Astrocyte (in vitro differentiated cells and primary cell): ENCODE results near the gene RPL11. TPM values are rescaled to one million over a fixed set of nuclear protein-coding genes. Genes with fewer than 3 reads are reported as not detected.

Source experiments
- DNase-seq: peaks from one replicate; pipeline ENCODE4 v3.0.0-alpha.2; 2010; ENCODE audit warnings: low read depth
- FAIRE-seq: peaks from 2 replicates; lab custom pipeline; 2011; peaks lifted over from hg19 to GRCh38; lab: Jason Lieb, UNC
- H2AFZ ChIP-seq: 2 replicates; pipeline ENCODE4 v1.6.0; 2012; ENCODE audit warnings: low read depth, low read length, inconsistent platforms
- H3K27ac ChIP-seq: 2 replicates; pipeline ENCODE4 v1.5.1; 2011; ENCODE audit warnings: low read depth, low read length, inconsistent platforms
- H3K27me3 ChIP-seq: 2 replicates; pipeline ENCODE4 v1.6.0; 2011; ENCODE audit warnings: low read length, inconsistent platforms; ENCODE audit not compliant: insufficient read depth
- H3K36me3 ChIP-seq: 2 replicates; pipeline ENCODE4 v1.5.1; 2011; ENCODE audit warnings: low read length, inconsistent platforms; ENCODE audit not compliant: insufficient read depth
- H3K4me1 ChIP-seq: 2 replicates; pipeline ENCODE4 v1.5.1; 2011; ENCODE audit warnings: low read length, inconsistent platforms; ENCODE audit not compliant: insufficient read depth
- H3K4me2 ChIP-seq: 2 replicates; pipeline ENCODE4 v1.6.0; 2012; ENCODE audit warnings: low read length, inconsistent platforms
- H3K4me3 ChIP-seq: 2 replicates; pipeline ENCODE4 v1.5.1; 2011; ENCODE audit warnings: low read depth, mild to moderate bottlenecking, low read length, inconsistent platforms; ENCODE audit not compliant: insufficient read depth
- H3K79me2 ChIP-seq: 2 replicates; pipeline ENCODE4 v1.6.0; 2012; ENCODE audit warnings: mild to moderate bottlenecking, low read length, inconsistent platforms; ENCODE audit not compliant: insufficient read depth
- H3K9ac ChIP-seq: 2 replicates; pipeline ENCODE4 v1.6.0; 2012; ENCODE audit warnings: mild to moderate bottlenecking, low read length, inconsistent platforms
- H3K9me3 ChIP-seq: 2 replicates; pipeline ENCODE4 v1.5.1; 2012; ENCODE audit warnings: low read depth, mild to moderate bottlenecking, low read length, inconsistent platforms; ENCODE audit not compliant: insufficient read depth
- H4K20me1 ChIP-seq: 2 replicates; pipeline ENCODE4 v1.6.0; 2012; ENCODE audit warnings: low read length, inconsistent platforms; ENCODE audit not compliant: insufficient read depth
- H3K27ac Mint-ChIP-seq: one replicate; pipeline ENCODE4 v1.8.0; 2021; ENCODE audit warnings: mild to moderate bottlenecking, mixed read lengths; ENCODE audit not compliant: unreplicated experiment
- H3K27me3 Mint-ChIP-seq: one replicate; pipeline ENCODE4 v1.8.0; 2021; ENCODE audit warnings: low read depth, mixed read lengths; ENCODE audit not compliant: unreplicated experiment
- H3K36me3 Mint-ChIP-seq: one replicate; pipeline ENCODE4 v1.8.0; 2021; ENCODE audit warnings: low read depth, mixed read lengths; ENCODE audit not compliant: unreplicated experiment
- H3K4me1 Mint-ChIP-seq: one replicate; pipeline ENCODE4 v1.8.0; 2021; ENCODE audit warnings: low read depth, mixed read lengths; ENCODE audit not compliant: unreplicated experiment
- H3K4me3 Mint-ChIP-seq: one replicate; pipeline ENCODE4 v1.8.0; 2021; ENCODE audit warnings: mild to moderate bottlenecking, moderate library complexity, mixed read lengths; ENCODE audit not compliant: unreplicated experiment
- H3K9me3 Mint-ChIP-seq: one replicate; pipeline ENCODE4 v1.8.0; 2021; ENCODE audit warnings: mild to moderate bottlenecking, mixed read lengths; ENCODE audit not compliant: unreplicated experiment
- EZH2 ChIP-seq: IDR thresholded peaks from 2 replicates; pipeline ENCODE4 v1.6.1; 2012; ENCODE audit warnings: mild to moderate bottlenecking, low read length, inconsistent platforms; ENCODE audit not compliant: insufficient read depth
- total RNA-seq: library from RNA; stranded (reverse); gene quantifications from 2 replicates; pipeline ENCODE4 v1.2.1, GENCODE V29; 2021
- TF ChIP-seq, protein P1 (sequence below): IDR thresholded peaks from 2 replicates; pipeline ENCODE4 v1.5.1; 2011; ENCODE audit warnings: low read depth, mild to moderate bottlenecking, inconsistent platforms, low read length, moderate library complexity; ENCODE audit not compliant: insufficient read depth

The RPL11 gene
- total RNA-seq, 1 donor from 2014 or later = 804 TPM

DNA sequence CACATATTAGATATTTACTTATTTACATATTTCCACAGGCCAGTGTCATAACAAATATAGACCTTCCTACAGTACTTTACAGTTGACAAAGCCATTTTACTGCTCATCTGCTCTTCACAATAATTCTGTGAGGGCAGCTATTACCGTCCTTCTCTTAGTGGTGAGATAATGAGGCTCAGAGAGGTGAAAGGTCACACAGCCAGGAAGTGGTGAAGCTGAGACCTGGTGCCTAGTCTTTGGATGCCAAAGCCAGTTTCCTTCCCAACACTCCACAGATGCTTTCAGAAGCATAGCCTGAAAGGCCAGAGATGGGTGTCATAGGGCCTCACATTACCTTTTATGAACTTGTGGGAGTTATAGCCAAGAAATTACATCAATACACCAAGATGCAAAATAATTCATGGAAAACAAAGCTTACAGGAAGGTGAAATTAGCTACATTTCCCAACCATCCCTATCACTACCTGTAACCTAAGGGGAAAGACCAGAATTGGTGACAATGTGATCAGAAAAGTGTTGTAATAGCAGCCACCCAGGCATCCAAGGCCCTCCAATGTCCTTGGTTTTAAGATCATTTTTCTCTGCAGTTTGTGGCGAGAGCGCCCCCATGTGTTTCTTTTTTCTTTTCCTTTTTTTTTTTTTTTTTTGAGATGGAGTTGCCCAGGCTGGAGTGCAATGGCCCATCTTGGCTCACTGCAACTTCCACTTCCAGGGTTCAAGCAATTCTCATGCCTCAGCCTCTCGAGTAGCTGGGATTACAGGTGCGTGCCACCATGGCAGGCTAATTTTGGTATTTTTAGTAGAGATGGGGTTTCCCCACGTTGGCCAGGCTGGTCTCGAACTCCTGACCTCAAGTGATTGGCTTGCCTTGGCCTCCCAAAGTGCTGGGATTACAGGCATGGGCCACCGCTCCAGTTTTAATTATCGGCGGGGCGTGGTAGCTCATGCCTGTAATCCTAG lies 26.5 kb upstream of the RPL11 start:
- no peaks in the 10 kb centered on the region for H3K9me3 ChIP-seq
- H3K4me3 ChIP-seq = no peak overlapping the region
- no peaks in the 10 kb centered on the region for H3K36me3 ChIP-seq
- Mint-ChIP-seq H3K36me3 (no peaks in the 10 kb centered on the region), H3K4me1 (no peaks in the 10 kb centered on the region), H3K27ac (peak overlapping the region; percentile 41), H3K9me3 (no peaks in the 10 kb centered on the region), H3K4me3 (no peak overlapping the region), H3K27me3 (peaks cover 2% of the 10 kb centered on the region)
- H3K27ac ChIP-seq = no peak overlapping the region
- DNase-seq (no peak), FAIRE-seq (no peak)
- no peak overlapping the region for H2AFZ ChIP-seq
- no peaks in the 10 kb centered on the region for H4K20me1 ChIP-seq
- H3K79me2 ChIP-seq = no peaks in the 10 kb centered on the region
- no peak overlapping the region for H3K4me2 ChIP-seq
- H3K9ac ChIP-seq = no peak overlapping the region
- no peaks in the 10 kb centered on the region for H3K4me1 ChIP-seq
- TF ChIP-seq EZH2 = no peak
- TF ChIP-seq, protein P1, sequence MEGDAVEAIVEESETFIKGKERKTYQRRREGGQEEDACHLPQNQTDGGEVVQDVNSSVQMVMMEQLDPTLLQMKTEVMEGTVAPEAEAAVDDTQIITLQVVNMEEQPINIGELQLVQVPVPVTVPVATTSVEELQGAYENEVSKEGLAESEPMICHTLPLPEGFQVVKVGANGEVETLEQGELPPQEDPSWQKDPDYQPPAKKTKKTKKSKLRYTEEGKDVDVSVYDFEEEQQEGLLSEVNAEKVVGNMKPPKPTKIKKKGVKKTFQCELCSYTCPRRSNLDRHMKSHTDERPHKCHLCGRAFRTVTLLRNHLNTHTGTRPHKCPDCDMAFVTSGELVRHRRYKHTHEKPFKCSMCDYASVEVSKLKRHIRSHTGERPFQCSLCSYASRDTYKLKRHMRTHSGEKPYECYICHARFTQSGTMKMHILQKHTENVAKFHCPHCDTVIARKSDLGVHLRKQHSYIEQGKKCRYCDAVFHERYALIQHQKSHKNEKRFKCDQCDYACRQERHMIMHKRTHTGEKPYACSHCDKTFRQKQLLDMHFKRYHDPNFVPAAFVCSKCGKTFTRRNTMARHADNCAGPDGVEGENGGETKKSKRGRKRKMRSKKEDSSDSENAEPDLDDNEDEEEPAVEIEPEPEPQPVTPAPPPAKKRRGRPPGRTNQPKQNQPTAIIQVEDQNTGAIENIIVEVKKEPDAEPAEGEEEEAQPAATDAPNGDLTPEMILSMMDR = peak; percentile 41
- H3K27me3 ChIP-seq = peaks cover 4% of the 10 kb centered on the region

DNA sequence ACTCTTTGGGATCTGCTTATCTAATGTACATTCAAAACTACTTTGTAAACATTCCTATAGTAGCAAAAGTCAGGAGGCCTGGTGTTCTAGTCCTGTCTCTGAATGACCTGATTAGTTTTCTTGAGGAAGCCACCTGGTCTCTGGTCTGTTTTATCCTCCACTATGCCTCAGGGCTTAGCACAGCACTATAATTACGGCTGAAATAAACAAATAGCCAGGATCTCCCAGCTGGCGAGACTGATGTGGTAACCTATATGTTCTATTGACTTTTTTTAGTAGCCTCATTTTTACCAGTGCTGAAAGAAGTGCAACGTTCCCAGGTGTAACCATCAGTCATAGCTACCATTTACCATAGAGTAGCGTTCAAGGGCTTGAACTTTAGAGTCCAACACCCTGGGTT lies 24.2 kb upstream of the RPL11 start:
- H3K4me3 Mint-ChIP-seq = no peak overlapping the region

More for the DNA sequence above, 24.2 kb upstream of the RPL11 start:
- DNase-seq (no peak), FAIRE-seq (no peak)
- Histone ChIP-seq H3K4me2 (no peak overlapping the region), H2AFZ (no peak overlapping the region), H3K36me3 (no peaks in the 10 kb centered on the region), H3K4me1 (no peaks in the 10 kb centered on the region), H3K79me2 (no peaks in the 10 kb centered on the region), H3K9me3 (no peaks in the 10 kb centered on the region), H3K27me3 (peaks cover 7% of the 10 kb centered on the region), H3K9ac (no peak overlapping the region), H3K4me3 (no peak overlapping the region), H4K20me1 (no peaks in the 10 kb centered on the region), H3K27ac (no peak overlapping the region)
- TF ChIP-seq, protein P1 = no peak
- TF ChIP-seq EZH2 = no peak
- H3K4me1 Mint-ChIP-seq = no peaks in the 10 kb centered on the region
- H3K36me3 Mint-ChIP-seq = no peaks in the 10 kb centered on the region
- peaks cover 14% of the 10 kb centered on the region for H3K27me3 Mint-ChIP-seq
- H3K9me3 Mint-ChIP-seq = no peaks in the 10 kb centered on the region
- no peak overlapping the region for H3K27ac Mint-ChIP-seq
